ENCODE data around the gene PTPRG. TPM values are rescaled to one million over a fixed set of nuclear protein-coding genes. Genes with fewer than 3 reads are reported as not detected.

Gene PTPRG
- total RNA-seq, 1 donor from 2014 or later, result 44.3 TPM

GRCh38 chr3:61985020-61985419 lies 423.6 kb downstream of the PTPRG start:
- Mint-ChIP-seq H3K4me3 (ENCODE audit: low read depth) (no peak overlapping the region), H3K36me3 (ENCODE audit: insufficient read depth) (no peaks in the 10 kb centered on the region)
- TF ChIP-seq, protein P1, sequence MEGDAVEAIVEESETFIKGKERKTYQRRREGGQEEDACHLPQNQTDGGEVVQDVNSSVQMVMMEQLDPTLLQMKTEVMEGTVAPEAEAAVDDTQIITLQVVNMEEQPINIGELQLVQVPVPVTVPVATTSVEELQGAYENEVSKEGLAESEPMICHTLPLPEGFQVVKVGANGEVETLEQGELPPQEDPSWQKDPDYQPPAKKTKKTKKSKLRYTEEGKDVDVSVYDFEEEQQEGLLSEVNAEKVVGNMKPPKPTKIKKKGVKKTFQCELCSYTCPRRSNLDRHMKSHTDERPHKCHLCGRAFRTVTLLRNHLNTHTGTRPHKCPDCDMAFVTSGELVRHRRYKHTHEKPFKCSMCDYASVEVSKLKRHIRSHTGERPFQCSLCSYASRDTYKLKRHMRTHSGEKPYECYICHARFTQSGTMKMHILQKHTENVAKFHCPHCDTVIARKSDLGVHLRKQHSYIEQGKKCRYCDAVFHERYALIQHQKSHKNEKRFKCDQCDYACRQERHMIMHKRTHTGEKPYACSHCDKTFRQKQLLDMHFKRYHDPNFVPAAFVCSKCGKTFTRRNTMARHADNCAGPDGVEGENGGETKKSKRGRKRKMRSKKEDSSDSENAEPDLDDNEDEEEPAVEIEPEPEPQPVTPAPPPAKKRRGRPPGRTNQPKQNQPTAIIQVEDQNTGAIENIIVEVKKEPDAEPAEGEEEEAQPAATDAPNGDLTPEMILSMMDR (IDR thresholded peaks at IDR 0.05; ENCODE audit: unreplicated experiment), result no peak

GRCh38 chr3:61986473-61986872 lies 425.1 kb downstream of the PTPRG start:
- no peaks in the 10 kb centered on the region for H3K4me1 Mint-ChIP-seq (ENCODE audit: low read depth)
- TF ChIP-seq, protein P1 (IDR thresholded peaks at IDR 0.05; ENCODE audit: unreplicated experiment), result no peak
- no peak for DNase-seq (ENCODE audit: low spot score, unreplicated experiment)
- no peaks in the 10 kb centered on the region for H3K9me3 Mint-ChIP-seq (ENCODE audit: low read depth)
- H3K27ac Mint-ChIP-seq, result no peak overlapping the region
- H3K4me3 Mint-ChIP-seq (ENCODE audit: low read depth), result no peak overlapping the region
- H3K36me3 Mint-ChIP-seq (ENCODE audit: insufficient read depth), result peaks cover 2% of the 10 kb centered on the region
- H3K27me3 Mint-ChIP-seq, result no peaks in the 10 kb centered on the region

More at GRCh38 chr3:61985020-61985419, 423.6 kb downstream of the PTPRG start:
- H3K27me3 Mint-ChIP-seq, result no peaks in the 10 kb centered on the region
- no peaks in the 10 kb centered on the region for H3K4me1 Mint-ChIP-seq (ENCODE audit: low read depth)
- DNase-seq (ENCODE audit: low spot score, unreplicated experiment), result no peak
- H3K9me3 Mint-ChIP-seq (ENCODE audit: low read depth), result no peaks in the 10 kb centered on the region
- no peak overlapping the region for H3K27ac Mint-ChIP-seq

DNA sequence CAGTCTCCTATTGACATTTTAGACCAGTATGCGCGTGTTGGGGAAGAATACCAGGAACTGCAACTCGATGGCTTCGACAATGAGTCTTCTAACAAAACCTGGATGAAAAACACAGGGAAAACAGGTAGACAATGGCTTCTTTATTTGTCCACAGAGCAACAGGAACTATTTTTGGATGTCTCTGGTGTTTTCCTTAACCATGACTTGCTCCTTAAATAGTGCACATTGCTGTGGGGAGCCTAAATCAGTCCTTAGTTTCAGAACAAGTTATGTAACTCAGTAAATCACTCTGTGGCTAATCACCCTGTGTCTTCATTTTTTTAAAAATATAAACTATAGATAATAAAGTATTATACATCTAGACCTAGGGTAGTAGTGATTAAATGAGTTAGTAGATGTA lies 428.3 kb downstream of the PTPRG start:
- H3K27ac Mint-ChIP-seq, result peak overlapping the region; percentile 24
- TF ChIP-seq, protein P1 (IDR thresholded peaks at IDR 0.05; ENCODE audit: unreplicated experiment), result no peak

DNA sequence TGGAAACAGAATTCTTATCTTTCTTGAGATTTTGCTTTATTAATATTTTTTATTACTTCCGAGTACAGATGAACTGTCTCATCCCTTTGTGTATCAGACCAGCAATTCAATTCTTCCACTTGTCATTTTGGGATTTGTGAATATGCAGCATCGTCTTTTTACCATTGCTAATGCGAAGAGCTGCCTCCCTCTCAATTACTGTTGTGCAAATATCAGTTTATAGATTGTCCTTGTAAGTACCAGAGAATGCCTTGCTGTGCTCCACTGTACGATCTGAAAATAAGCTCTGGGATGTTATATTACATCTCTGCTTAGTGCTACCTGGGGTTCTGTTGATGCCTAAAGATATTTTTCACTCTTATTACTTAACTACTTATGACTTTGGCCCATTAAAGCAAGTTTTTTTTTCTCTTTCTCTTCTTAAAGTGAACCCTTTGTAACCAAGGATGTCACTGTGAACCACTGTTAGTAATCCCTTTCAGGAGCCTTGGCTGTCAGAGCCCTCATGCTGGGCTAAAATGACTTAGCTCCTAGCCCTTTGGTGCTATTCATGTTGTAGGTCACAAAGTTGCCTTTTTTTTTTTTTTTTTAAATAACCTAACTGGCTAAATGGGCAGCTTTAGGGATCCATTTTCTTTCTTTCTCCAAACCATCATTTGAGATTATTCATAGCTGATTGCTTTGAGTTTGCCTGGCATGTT lies 429.1 kb downstream of the PTPRG start:
- no peak for DNase-seq (ENCODE audit: low spot score, unreplicated experiment)
- H3K4me1 Mint-ChIP-seq (ENCODE audit: low read depth), result no peaks in the 10 kb centered on the region
- H3K36me3 Mint-ChIP-seq (ENCODE audit: insufficient read depth), result peaks cover 5% of the 10 kb centered on the region
- no peak overlapping the region for H3K4me3 Mint-ChIP-seq (ENCODE audit: low read depth)
- TF ChIP-seq, protein P1 (IDR thresholded peaks at IDR 0.05; ENCODE audit: unreplicated experiment), result no peak
- H3K9me3 Mint-ChIP-seq (ENCODE audit: low read depth), result no peaks in the 10 kb centered on the region
- no peak overlapping the region for H3K27ac Mint-ChIP-seq
- H3K27me3 Mint-ChIP-seq, result no peaks in the 10 kb centered on the region

More for the DNA sequence above, 428.3 kb downstream of the PTPRG start:
- H3K4me1 Mint-ChIP-seq (ENCODE audit: low read depth), result no peaks in the 10 kb centered on the region
- no peak overlapping the region for H3K4me3 Mint-ChIP-seq (ENCODE audit: low read depth)
- no peak for DNase-seq (ENCODE audit: low spot score, unreplicated experiment)
- H3K36me3 Mint-ChIP-seq (ENCODE audit: insufficient read depth), result peaks cover 5% of the 10 kb centered on the region
- H3K27me3 Mint-ChIP-seq, result no peaks in the 10 kb centered on the region
- H3K9me3 Mint-ChIP-seq (ENCODE audit: low read depth), result no peaks in the 10 kb centered on the region

DNA sequence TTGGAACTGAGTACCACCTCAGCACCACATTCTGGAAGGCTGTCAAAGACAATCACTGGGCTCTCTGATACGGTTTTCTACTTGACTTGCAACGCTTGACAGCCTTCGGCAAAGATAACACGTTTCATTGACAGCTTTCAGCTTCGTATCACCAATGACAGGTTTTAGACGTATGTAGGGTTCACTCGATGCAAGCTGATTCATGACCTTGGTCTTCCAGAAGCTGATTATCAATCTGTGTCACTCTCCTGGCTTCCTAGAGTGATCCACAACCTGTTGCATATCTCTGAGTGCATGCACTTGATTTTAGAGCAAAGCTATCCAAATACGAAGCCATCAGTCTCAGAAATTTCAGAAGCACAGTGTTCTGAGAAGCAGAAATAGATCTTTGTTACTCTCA lies 430.3 kb downstream of the PTPRG start:
- Mint-ChIP-seq H3K4me3 (ENCODE audit: low read depth) (no peak overlapping the region), H3K9me3 (ENCODE audit: low read depth) (no peaks in the 10 kb centered on the region), H3K36me3 (ENCODE audit: insufficient read depth) (peaks cover 5% of the 10 kb centered on the region), H3K27ac (no peak overlapping the region), H3K4me1 (ENCODE audit: low read depth) (peaks cover 2% of the 10 kb centered on the region), H3K27me3 (no peaks in the 10 kb centered on the region)
- TF ChIP-seq, protein P1 (IDR thresholded peaks at IDR 0.05; ENCODE audit: unreplicated experiment), result no peak
- DNase-seq (ENCODE audit: low spot score, unreplicated experiment), result no peak
